ENCODE data around the gene ARHGEF16.

The ARHGEF16 gene

GRCh38 chr1:3491291-3492246, 37.1 kb downstream of the ARHGEF16 start:
- H3K27me3 ChIP-seq: no peaks in the 10 kb centered on the region
- H3K4me2 ChIP-seq: peak overlapping the region; percentile 37 to 76 (median 50); a peak in 13 of 22 replicates
- peaks cover 16 to 38% (median 27%) of the 10 kb centered on the region in 10 experiments for H3K4me1 ChIP-seq
- peaks cover 5 to 36% (median 24%) of the 10 kb centered on the region in 11 experiments; a peak in 20 of 22 replicates for H3K36me3 ChIP-seq
- TF ChIP-seq Cebpa-rat (IDR thresholded peaks at IDR 0.05): no peak
- H3K4me3 ChIP-seq: no peak overlapping the region; a peak in 1 of 20 replicates
- H3K27ac ChIP-seq: no peak overlapping the region
- H4K20me1 ChIP-seq: peaks cover 0 to 62% (median 42%) of the 10 kb centered on the region in 11 experiments; a peak in 18 of 22 replicates
- H3K9ac ChIP-seq: no peak overlapping the region
- H3K9me3 ChIP-seq (replicated peaks in 1 of 11): peaks cover 14 to 22% (median 19%) of the 10 kb centered on the region in 11 experiments

GRCh38 chr1:3492545-3493246, 38.2 kb downstream of the ARHGEF16 start:
- Histone ChIP-seq H4K20me1 (peaks cover 0 to 73% (median 53%) of the 10 kb centered on the region in 11 experiments; a peak in 18 of 22 replicates), H3K27ac (no peak overlapping the region), H3K9me3 (replicated peaks in 1 of 11) (peaks cover 14 to 22% (median 19%) of the 10 kb centered on the region in 11 experiments), H3K4me2 (no peak overlapping the region), H3K4me1 (peaks cover 26 to 49% (median 38%) of the 10 kb centered on the region in 10 experiments), H3K27me3 (no peaks in the 10 kb centered on the region), H3K4me3 (no peak overlapping the region), H3K9ac (no peak overlapping the region), H3K36me3 (peaks cover 5 to 36% (median 24%) of the 10 kb centered on the region in 11 experiments; a peak in 20 of 22 replicates)
- no peak for TF ChIP-seq Cebpa-rat (IDR thresholded peaks at IDR 0.05)

- Histone ChIP-seq H3K9me3 (replicated peaks in 1 of 11) (peaks cover 0 to 5% (median under 1%) of the 10 kb centered on the region in 11 experiments; a peak in 7 of 22 replicates), H3K4me3 (no peak overlapping the region), H3K9ac (peak overlapping the region in 7 of 11 experiments; percentile 6 to 37 (median 26); a peak in 4 of 22 replicates), H3K27me3 (no peaks in the 10 kb centered on the region), H3K4me2 (peak overlapping the region; percentile 46 to 86 (median 66); a peak in 18 of 22 replicates), H4K20me1 (peaks cover 0 to 92% (median 72%) of the 10 kb centered on the region in 11 experiments; a peak in 18 of 22 replicates), H3K27ac (no peak overlapping the region), H3K36me3 (peaks cover 0 to 27% (median 8%) of the 10 kb centered on the region in 11 experiments; a peak in 18 of 22 replicates), H3K4me1 (peaks cover 31 to 68% (median 55%) of the 10 kb centered on the region in 10 experiments)
- no peak for TF ChIP-seq Cebpa-rat (IDR thresholded peaks at IDR 0.05)
Measured at GRCh38 chr1:3494321-3495308, 40.1 kb downstream of the ARHGEF16 start.

- H3K4me1 ChIP-seq: peaks cover 31 to 83% (median 60%) of the 10 kb centered on the region in 10 experiments
- no peaks in the 10 kb centered on the region for H3K9me3 ChIP-seq (replicated peaks in 1 of 11)
- peak overlapping the region in 7 of 11 experiments; percentile 7 to 60 (median 36); a peak in 6 of 22 replicates for H3K9ac ChIP-seq
- no peaks in the 10 kb centered on the region for H3K27me3 ChIP-seq
- H3K36me3 ChIP-seq: peaks cover 0 to 33% (median 0%) of the 10 kb centered on the region in 11 experiments; a peak in 4 of 22 replicates
- H4K20me1 ChIP-seq: peaks cover 0 to 94% (median 83%) of the 10 kb centered on the region in 11 experiments; a peak in 18 of 22 replicates
- TF ChIP-seq Cebpa-rat (IDR thresholded peaks at IDR 0.05): no peak
- peak overlapping the region; percentile 46 to 86 (median 66) for H3K4me2 ChIP-seq
- peak overlapping the region in 1 of 11 experiments; percentile 12; a peak in 1 of 22 replicates for H3K27ac ChIP-seq
- H3K4me3 ChIP-seq: no peak overlapping the region
Measured at GRCh38 chr1:3495776-3496745, 41.6 kb downstream of the ARHGEF16 start.

- no peak for TF ChIP-seq Cebpa-rat (IDR thresholded peaks at IDR 0.05)
- Histone ChIP-seq H3K4me1 (peaks cover 31 to 86% (median 67%) of the 10 kb centered on the region in 10 experiments), H3K4me2 (peak overlapping the region; percentile 46 to 86 (median 66); a peak in 20 of 22 replicates), H3K9me3 (replicated peaks in 1 of 11) (no peaks in the 10 kb centered on the region), H4K20me1 (peaks cover 0 to 100% (median 90%) of the 10 kb centered on the region in 11 experiments; a peak in 18 of 22 replicates), H3K27me3 (no peaks in the 10 kb centered on the region), H3K36me3 (peaks cover 0 to 34% (median 0%) of the 10 kb centered on the region in 11 experiments; a peak in 4 of 22 replicates), H3K9ac (peak overlapping the region in 2 of 11 experiments; percentile 48 to 60; a peak in 4 of 22 replicates), H3K4me3 (no peak overlapping the region), H3K27ac (no peak overlapping the region)
Measured at GRCh38 chr1:3496916-3497315, 42.5 kb downstream of the ARHGEF16 start.

- no peak overlapping the region for H3K27ac ChIP-seq
- H3K9ac ChIP-seq: peak overlapping the region in 2 of 11 experiments; percentile 29 to 48; a peak in 1 of 22 replicates
- no peaks in the 10 kb centered on the region for H3K9me3 ChIP-seq (replicated peaks in 1 of 11)
- peaks cover 0 to 34% (median 0%) of the 10 kb centered on the region in 11 experiments; a peak in 4 of 22 replicates for H3K36me3 ChIP-seq
- peak overlapping the region in 9 of 11 experiments; percentile 43 to 86 (median 66); a peak in 14 of 22 replicates for H3K4me2 ChIP-seq
- H3K27me3 ChIP-seq: no peaks in the 10 kb centered on the region
- no peak for TF ChIP-seq Cebpa-rat (IDR thresholded peaks at IDR 0.05)
- H3K4me3 ChIP-seq: no peak overlapping the region
- H3K4me1 ChIP-seq: peaks cover 33 to 87% (median 67%) of the 10 kb centered on the region in 10 experiments
- H4K20me1 ChIP-seq: peaks cover 0 to 100% (median 90%) of the 10 kb centered on the region in 11 experiments; a peak in 18 of 22 replicates
Measured at GRCh38 chr1:3497521-3497920, 43.1 kb downstream of the ARHGEF16 start.

Measured in BLaER1 treated with 17β-estradiol and CSF1 and Interleukin-3, amounts not matched to agents 10 nM and 100 nM (cell line).